Bronchial epithelial cell (primary cell): ENCODE measurements around the gene NXT1. TPM values are rescaled to one million over a fixed set of nuclear protein-coding genes. Genes with fewer than 3 reads are reported as not detected.

Experiments
- total RNA-seq: library from RNA; depleted of rRNA; stranded (reverse); fragments of >200 nt; gene quantifications from 2 replicates; pipeline ENCODE4 v1.2.1, GENCODE V29; 2014

NXT1 gene
- total RNA-seq, 1 donor from 2014 or later: 61.9 TPM

Other genes starting within 250 kb of the NXT1 start
- 16.6 and 28.0 TPM in 2 replicates for gene GZF1, start 11.4 kb downstream of the NXT1 start, total RNA-seq
- gene NAPB, start 70.7 kb downstream of the NXT1 start, total RNA-seq: 9.9 and 10.8 TPM in 2 replicates
- not detected in 2 replicates for gene CSTL1, start 88.9 kb downstream of the NXT1 start, total RNA-seq
- gene CST11, start 102.1 kb downstream of the NXT1 start, total RNA-seq: not detected in 2 replicates
- gene CST8, start 140.3 kb downstream of the NXT1 start, total RNA-seq: not detected in 2 replicates
- gene CST9L, start 217.7 kb downstream of the NXT1 start, total RNA-seq: not detected in 2 replicates